GM12878 (cell line): ENCODE data around the gene TEC.

Source experiments
- EP300 ChIP-seq, 2 experiments: fragments of 150-350 bp in 1 of 2; IDR thresholded peaks; 2 replicates each; pipeline ENCODE4 v1.6.1; 2011 to 2012; ENCODE audit warnings: low read depth in 2 of 2, low read length in 2 of 2, borderline replicate concordance in 1 of 2, improper control_type of control experiment in 1 of 2, inconsistent platforms in 1 of 2; ENCODE audit not compliant: control insufficient read depth in 1 of 2
- HSF1 ChIP-seq: fragments of 150-350 bp; IDR thresholded peaks from 2 replicates; pipeline ENCODE4 v1.6.1; 2014; ENCODE audit warnings: mild to moderate bottlenecking, low read depth, low read length
- MTA2 ChIP-seq: fragments of 450-650 bp; IDR thresholded peaks from 2 replicates; pipeline ENCODE4 v1.6.1; 2016; ENCODE audit warnings: low read depth, mild to moderate bottlenecking, moderate library complexity
- NFIC ChIP-seq: IDR thresholded peaks from 2 replicates; pipeline ENCODE4 v1.6.1; 2012; ENCODE audit warnings: low read depth, mild to moderate bottlenecking, inconsistent platforms, low read length, moderate library complexity
- NR2C2 ChIP-seq: IDR thresholded peaks from 2 replicates; pipeline ENCODE4 v1.6.1; 2011; ENCODE audit warnings: borderline replicate concordance, low read depth; ENCODE audit not compliant: control insufficient read depth, insufficient read length
- NRF1 ChIP-seq: conservative IDR thresholded peaks from 2 replicates; pipeline ENCODE4 v1.6.1; 2011; ENCODE audit warnings: mild to moderate bottlenecking, low read depth, low read length, improper control_type of control experiment
- POLR2A ChIP-seq: IDR thresholded peaks from 2 replicates; pipeline ENCODE4 v1.6.1; 2011; ENCODE audit warnings: low read depth, mild to moderate bottlenecking, low read length
- POLR2AphosphoS2 ChIP-seq: IDR thresholded peaks from 2 replicates; pipeline ENCODE4 v1.6.1; 2011; ENCODE audit warnings: low read depth, mild to moderate bottlenecking, low read length, improper control_type of control experiment, moderate library complexity
- RCOR1 ChIP-seq: conservative IDR thresholded peaks from 2 replicates; pipeline ENCODE4 v1.6.1; 2012; ENCODE audit warnings: low read depth, low read length, improper control_type of control experiment
- SREBF2 ChIP-seq: IDR thresholded peaks from 2 replicates; pipeline ENCODE4 v1.6.1; 2012; ENCODE audit warnings: mild to moderate bottlenecking, low read length
- TAF1 ChIP-seq: IDR thresholded peaks from 2 replicates; pipeline ENCODE4 v1.6.1; 2011; ENCODE audit warnings: mild to moderate bottlenecking, low read depth, low read length, borderline replicate concordance
- YY1 ChIP-seq: IDR thresholded peaks from 2 replicates; pipeline ENCODE4 v1.6.1; 2011; ENCODE audit warnings: low read depth, mild to moderate bottlenecking, low read length
- TF ChIP-seq, protein P1 (sequence below), 3 experiments: IDR thresholded peaks in 2 of 3; conservative IDR thresholded peaks in 1 of 3; 2 replicates each; pipeline ENCODE4 v1.5.1; 2011; ENCODE audit warnings: low read depth in 3 of 3, low read length in 3 of 3, mild to moderate bottlenecking in 3 of 3, control low read depth in 2 of 3, moderate library complexity in 2 of 3, inconsistent platforms in 1 of 3, mixed read lengths in 1 of 3; ENCODE audit not compliant: control insufficient read depth in 2 of 3, insufficient read depth in 1 of 3; ENCODE audit errors: extremely low read depth in 1 of 3

- TF ChIP-seq TAF1 (no peak), EP300 (IDR thresholded peaks at IDR 0.05; ENCODE audit: borderline replicate concordance in 1 of 2, control insufficient read depth in 1 of 2, low read depth in 2 of 2, low read length in 2 of 2) (no peak), NRF1 (no peak), POLR2A (no peak), SREBF2 (no peak), YY1 (no peak), MTA2 (no peak), NFIC (no peak), NR2C2 (no peak), POLR2AphosphoS2 (no peak), HSF1 (no peak), RCOR1 (no peak)
- TF ChIP-seq, protein P1, sequence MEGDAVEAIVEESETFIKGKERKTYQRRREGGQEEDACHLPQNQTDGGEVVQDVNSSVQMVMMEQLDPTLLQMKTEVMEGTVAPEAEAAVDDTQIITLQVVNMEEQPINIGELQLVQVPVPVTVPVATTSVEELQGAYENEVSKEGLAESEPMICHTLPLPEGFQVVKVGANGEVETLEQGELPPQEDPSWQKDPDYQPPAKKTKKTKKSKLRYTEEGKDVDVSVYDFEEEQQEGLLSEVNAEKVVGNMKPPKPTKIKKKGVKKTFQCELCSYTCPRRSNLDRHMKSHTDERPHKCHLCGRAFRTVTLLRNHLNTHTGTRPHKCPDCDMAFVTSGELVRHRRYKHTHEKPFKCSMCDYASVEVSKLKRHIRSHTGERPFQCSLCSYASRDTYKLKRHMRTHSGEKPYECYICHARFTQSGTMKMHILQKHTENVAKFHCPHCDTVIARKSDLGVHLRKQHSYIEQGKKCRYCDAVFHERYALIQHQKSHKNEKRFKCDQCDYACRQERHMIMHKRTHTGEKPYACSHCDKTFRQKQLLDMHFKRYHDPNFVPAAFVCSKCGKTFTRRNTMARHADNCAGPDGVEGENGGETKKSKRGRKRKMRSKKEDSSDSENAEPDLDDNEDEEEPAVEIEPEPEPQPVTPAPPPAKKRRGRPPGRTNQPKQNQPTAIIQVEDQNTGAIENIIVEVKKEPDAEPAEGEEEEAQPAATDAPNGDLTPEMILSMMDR (IDR thresholded peaks at IDR 0.05 in 2 of 3, conservative IDR thresholded peaks at IDR 0.05 in 1 of 3; ENCODE audit: control insufficient read depth in 2 of 3, extremely low read depth in 1 of 3, insufficient read depth in 1 of 3, low read depth in 3 of 3, low read length in 3 of 3), result no peak
Measured at GRCh38 chr4:48134081-48134480, 135.6 kb downstream of the TEC start, which contains the start of gene TXK.
